Caco-2 (cell line): ENCODE results near the gene HOXA5. TPM values are rescaled to one million over a fixed set of nuclear protein-coding genes. Genes with fewer than 3 reads are reported as not detected.
A peak's percentile ranks its signal among the peaks of the same experiment; 100 is the strongest.

Source experiments
- BruUV-seq: library from RNA; stranded (reverse); fragments of 400-500 nt; replicated peaks from 2 replicates; lab custom pipeline; 2021; lab: Mats Ljungman, UMichigan
- CTCF ChIA-PET: fragments of 300-600 bp; sonication (Branson Sonifier 250); formaldehyde crosslinking; loops from one replicate; lab custom pipeline; 2022; ENCODE audit warnings: antibody characterized with exemption; lab: Charles Lee
- POLR2A ChIA-PET: fragments of 300-600 bp; sonication (Branson Sonifier 250); formaldehyde crosslinking; loops from one replicate; lab custom pipeline; 2022; ENCODE audit warnings: antibody characterized with exemption; lab: Charles Lee
- DNase-seq, 2 experiments: peaks; one replicate each; pipeline versions ENCODE4 v3.0.0 to v3.0.0-alpha.2; 2020 to 2022
- H3K27me3 ChIP-seq: replicated peaks from 2 replicates; pipeline ENCODE4 v1.6.0; 2011; ENCODE audit warnings: low read length; ENCODE audit not compliant: control insufficient read depth, insufficient read depth
- H3K36me3 ChIP-seq: 2 replicates; pipeline ENCODE4 v1.5.1; 2011; ENCODE audit warnings: low read length; ENCODE audit not compliant: control insufficient read depth, insufficient read depth
- H3K4me1 ChIP-seq: fragments of 250-450 bp; sonication (Bioruptor Pico); 2 replicates; pipeline ENCODE4 v1.5.1; 2020; ENCODE audit warnings: mild to moderate bottlenecking
- H3K4me3 ChIP-seq: 2 replicates; pipeline ENCODE4 v1.5.1; 2011; ENCODE audit warnings: low read depth, mild to moderate bottlenecking, control low read depth, low read length
- H3K9me3 ChIP-seq: fragments of 250-450 bp; sonication (Bioruptor Pico); 2 replicates; pipeline ENCODE4 v1.5.1; 2020; ENCODE audit warnings: mild to moderate bottlenecking, moderate library complexity
- H3K27ac Mint-ChIP-seq: one replicate; pipeline ENCODE4 v1.8.0; 2022; ENCODE audit warnings: mixed read lengths; ENCODE audit not compliant: unreplicated experiment
- H3K27me3 Mint-ChIP-seq: one replicate; pipeline ENCODE4 v1.8.0; 2022; ENCODE audit warnings: mixed read lengths; ENCODE audit not compliant: insufficient read depth, unreplicated experiment
- H3K36me3 Mint-ChIP-seq: one replicate; pipeline ENCODE4 v1.8.0; 2022; ENCODE audit warnings: mild to moderate bottlenecking, mixed read lengths; ENCODE audit not compliant: insufficient read depth, unreplicated experiment
- H3K4me1 Mint-ChIP-seq: one replicate; pipeline ENCODE4 v1.8.0; 2022; ENCODE audit warnings: low read depth, mixed read lengths; ENCODE audit not compliant: unreplicated experiment
- H3K4me3 Mint-ChIP-seq: one replicate; pipeline ENCODE4 v1.8.0; 2022; ENCODE audit warnings: mild to moderate bottlenecking, moderate library complexity, mixed read lengths; ENCODE audit not compliant: unreplicated experiment
- H3K9me3 Mint-ChIP-seq: one replicate; pipeline ENCODE4 v1.8.0; 2022; ENCODE audit warnings: mixed read lengths; ENCODE audit not compliant: unreplicated experiment
- CTCF ChIP-seq, 2 experiments: fragments of 200-600 bp in 1 of 2; IDR thresholded peaks; 1 replicate in 1 of 2; 2 replicates in 1 of 2; pipeline versions ENCODE4 v1.5.1 to v1.8.0; 2011 to 2022; ENCODE audit warnings: antibody characterized with exemption in 1 of 2, control low read depth in 1 of 2, inconsistent platforms in 1 of 2, low read depth in 1 of 2, low read length in 1 of 2, mild to moderate bottlenecking in 1 of 2, moderate library complexity in 1 of 2; ENCODE audit not compliant: insufficient read depth in 1 of 2, severe bottlenecking in 1 of 2, unreplicated experiment in 1 of 2
- intact Hi-C: fragments of 100-400 bp; cut with micrococcal nuclease; formaldehyde crosslinking; loops from one replicate; pipeline ENCODE4 v1.10.0; 2022; ENCODE audit not compliant: unreplicated experiment
- total RNA-seq: library from RNA; stranded (reverse); gene quantifications from 2 replicates; pipeline ENCODE4 v1.2.3, GENCODE V29; 2022

Gene HOXA5
- total RNA-seq, 1 experiment from 2014 or later = 4.9 TPM

GRCh38 chr7:27151341-27151930 is 8.0 kb upstream of the HOXA5 start:
- no TSS peak for BruUV-seq

GRCh38 chr7:27150568-27151340 is 7.3 kb upstream of the HOXA5 start:
- no peaks in the 10 kb centered on the region for H3K27me3 Mint-ChIP-seq
- no peaks in the 10 kb centered on the region for H3K4me1 Mint-ChIP-seq
- DNase-seq = peak; percentile 62 to 85
- H3K4me3 ChIP-seq = peak overlapping the region; percentile 68
- intact Hi-C loops = loop anchor here (1.0 kb wide), 1 partner anchor 11 kb away; no protein-coding TSS in a partner anchor
- TF ChIP-seq CTCF (IDR thresholded peaks at IDR 0.05; ENCODE audit: insufficient read depth in 1 of 2, low read depth in 1 of 2, low read length in 1 of 2, severe bottlenecking in 1 of 2, unreplicated experiment in 1 of 2) = peak; percentile 76 to 92
- no peaks in the 10 kb centered on the region for H3K27me3 ChIP-seq
- no peaks in the 10 kb centered on the region for H3K9me3 ChIP-seq
- ChIA-PET CTCF (interaction anchor here (0.5 to 4.0 kb wide), 13 partner anchors 11 to 470 kb away, joined by 3 to 40 read pairs (median 3); partner anchors contain the start of genes HOXA4 and HOXA9), POLR2A (interaction anchor here (1.0 kb wide), 2 partner anchors 10 to 35 kb away, joined by 4 to 5 read pairs; no protein-coding TSS in a partner anchor)
- no TSS peak for BruUV-seq
- H3K36me3 ChIP-seq = no peaks in the 10 kb centered on the region; the same call in 1 of the 2 replicates
- H3K4me1 ChIP-seq = peaks cover 27% of the 10 kb centered on the region
- H3K4me3 Mint-ChIP-seq = peak overlapping the region; percentile 94
- H3K27ac Mint-ChIP-seq = peak overlapping the region; percentile 82
- H3K9me3 Mint-ChIP-seq = no peaks in the 10 kb centered on the region
- H3K36me3 Mint-ChIP-seq = peaks cover 19% of the 10 kb centered on the region

More at GRCh38 chr7:27151341-27151930, 8.0 kb upstream of the HOXA5 start:
- POLR2A ChIA-PET = interaction anchor here (1.0 kb wide), 2 partner anchors 9 to 36 kb away, joined by 4 to 5 read pairs; no protein-coding TSS in a partner anchor
- H3K27ac Mint-ChIP-seq = peak overlapping the region; percentile 82
- TF ChIP-seq CTCF (IDR thresholded peaks at IDR 0.05; ENCODE audit: insufficient read depth in 1 of 2, low read depth in 1 of 2, low read length in 1 of 2, severe bottlenecking in 1 of 2, unreplicated experiment in 1 of 2) = no peak
- peaks cover 27% of the 10 kb centered on the region for H3K4me1 ChIP-seq
- H3K9me3 ChIP-seq = no peaks in the 10 kb centered on the region
- no peaks in the 10 kb centered on the region for H3K4me1 Mint-ChIP-seq
- no peaks in the 10 kb centered on the region; the same call in 1 of the 2 replicates for H3K36me3 ChIP-seq
- peaks cover 25% of the 10 kb centered on the region for H3K36me3 Mint-ChIP-seq
- CTCF ChIA-PET = interaction anchor here (0.5 to 4.0 kb wide), 13 partner anchors 9 to 471 kb away, joined by 3 to 40 read pairs (median 3); partner anchors contain the start of genes HOXA4 and HOXA9
- intact Hi-C loops = loop anchor here (1.0 kb wide), 1 partner anchor 10 kb away; no protein-coding TSS in a partner anchor
- peak in 1 of 2 experiments; percentile 38 for DNase-seq
- peak overlapping the region; percentile 68 for H3K4me3 ChIP-seq
- no peaks in the 10 kb centered on the region for H3K9me3 Mint-ChIP-seq
- H3K27me3 ChIP-seq = no peaks in the 10 kb centered on the region
- no peaks in the 10 kb centered on the region for H3K27me3 Mint-ChIP-seq
- peak overlapping the region; percentile 94 for H3K4me3 Mint-ChIP-seq
